ENCODE results near the gene TP53BP2.

DNA sequence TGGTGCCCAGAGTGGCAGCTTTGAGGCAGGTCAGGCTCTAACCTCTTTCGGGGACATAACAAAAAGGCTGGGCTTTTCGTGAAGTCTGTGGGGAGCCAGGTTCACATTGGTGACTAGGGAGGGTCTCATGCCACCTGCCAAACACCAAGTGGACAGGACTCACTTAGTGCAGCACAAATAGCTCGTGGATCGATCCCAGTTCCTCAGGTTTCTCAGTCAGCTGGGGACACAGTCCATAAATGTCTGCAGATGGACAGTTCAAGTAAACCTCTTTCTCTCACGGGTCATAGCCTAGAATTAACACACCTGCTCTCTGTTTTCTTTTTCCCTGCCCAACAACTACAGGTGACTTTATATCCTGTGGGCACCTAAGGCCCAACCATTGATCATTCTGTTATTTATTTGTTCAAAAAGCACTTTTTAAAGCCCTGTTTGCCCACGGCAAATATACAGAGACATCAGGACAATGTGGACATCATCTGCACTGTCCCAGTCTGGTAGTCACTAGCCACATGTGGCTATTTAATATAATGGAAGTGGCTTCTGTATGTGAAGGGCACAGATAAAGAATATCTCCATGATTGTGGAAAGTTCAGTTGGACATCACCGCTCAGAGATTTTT is 79.9 kb downstream of the TP53BP2 start:
- TF ChIP-seq, protein P1, sequence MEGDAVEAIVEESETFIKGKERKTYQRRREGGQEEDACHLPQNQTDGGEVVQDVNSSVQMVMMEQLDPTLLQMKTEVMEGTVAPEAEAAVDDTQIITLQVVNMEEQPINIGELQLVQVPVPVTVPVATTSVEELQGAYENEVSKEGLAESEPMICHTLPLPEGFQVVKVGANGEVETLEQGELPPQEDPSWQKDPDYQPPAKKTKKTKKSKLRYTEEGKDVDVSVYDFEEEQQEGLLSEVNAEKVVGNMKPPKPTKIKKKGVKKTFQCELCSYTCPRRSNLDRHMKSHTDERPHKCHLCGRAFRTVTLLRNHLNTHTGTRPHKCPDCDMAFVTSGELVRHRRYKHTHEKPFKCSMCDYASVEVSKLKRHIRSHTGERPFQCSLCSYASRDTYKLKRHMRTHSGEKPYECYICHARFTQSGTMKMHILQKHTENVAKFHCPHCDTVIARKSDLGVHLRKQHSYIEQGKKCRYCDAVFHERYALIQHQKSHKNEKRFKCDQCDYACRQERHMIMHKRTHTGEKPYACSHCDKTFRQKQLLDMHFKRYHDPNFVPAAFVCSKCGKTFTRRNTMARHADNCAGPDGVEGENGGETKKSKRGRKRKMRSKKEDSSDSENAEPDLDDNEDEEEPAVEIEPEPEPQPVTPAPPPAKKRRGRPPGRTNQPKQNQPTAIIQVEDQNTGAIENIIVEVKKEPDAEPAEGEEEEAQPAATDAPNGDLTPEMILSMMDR (conservative IDR thresholded peaks at IDR 0.05), result no peak
- no peak for TF ChIP-seq ZFX (IDR thresholded peaks at IDR 0.05)

Data from C4-2B (cell line).